ENCODE results near the gene UNC50.

DNA sequence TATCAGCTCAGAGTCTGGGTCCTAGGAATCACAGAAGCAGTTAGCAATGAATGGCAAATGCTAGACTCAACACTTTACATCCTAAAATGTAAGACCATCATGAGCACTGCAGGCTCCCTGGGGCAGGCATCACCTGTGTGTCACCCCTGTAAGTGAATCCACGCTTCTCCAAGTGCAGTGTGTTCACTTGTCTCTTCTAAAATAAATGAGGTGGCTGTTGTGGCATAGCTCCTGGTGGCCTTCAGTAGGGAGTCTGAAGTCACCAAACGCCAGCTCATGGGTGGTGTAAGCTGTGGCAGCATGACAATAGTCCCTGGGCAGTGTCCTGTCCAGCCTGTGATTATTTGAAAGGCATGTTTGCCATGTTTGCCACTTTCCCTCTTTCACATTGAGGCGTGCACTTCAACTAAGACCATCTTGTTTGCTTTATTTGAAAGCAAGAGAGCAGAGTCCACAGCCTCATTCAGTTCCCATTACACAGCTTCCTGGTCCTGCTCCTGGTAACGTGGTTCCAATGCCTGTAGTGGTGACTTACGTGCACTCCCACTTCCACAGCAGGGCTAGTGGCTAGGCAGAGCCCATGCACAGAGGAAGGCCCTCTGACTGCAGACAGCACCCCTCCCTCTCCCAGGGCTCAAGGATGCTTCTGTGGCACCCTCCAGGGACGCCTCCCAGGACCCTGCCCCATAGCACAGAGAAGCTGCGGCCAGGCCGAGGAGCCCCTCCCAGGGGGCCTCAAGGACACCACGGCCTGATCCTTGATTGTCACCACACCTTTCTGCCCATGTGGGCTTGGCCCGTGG, 24.4 kb upstream of the UNC50 start:
- TF ChIP-seq GATA2 (IDR thresholded peaks at IDR 0.05; ENCODE audit: low read depth, low read length) = no peak
- TF ChIP-seq GATA3 (IDR thresholded peaks at IDR 0.05; ENCODE audit: low read depth, low read length) = no peak

All from SH-SY5Y (cell line).